HepG2 (cell line): Measurements from ENCODE around the gene CLDN9. TPM values are rescaled to one million over a fixed set of nuclear protein-coding genes. Genes with fewer than 3 reads are reported as not detected.
A peak's percentile ranks its signal among the peaks of the same experiment; 100 is the strongest.

ENCODE experiments used
- GTF3A ChIP-seq: sonication (generic); formaldehyde crosslinking; conservative IDR thresholded peaks from 2 replicates; pipeline ENCODE4 v1.4.0; 2020; ENCODE audit warnings: mild to moderate bottlenecking, missing genetic modification reagents
- MTA3 ChIP-seq: sonication (generic); formaldehyde crosslinking; IDR thresholded peaks from 2 replicates; pipeline ENCODE4 v1.4.0; 2020; ENCODE audit warnings: missing genetic modification reagents
- TEAD2 ChIP-seq: sonication (generic); formaldehyde crosslinking; IDR thresholded peaks from 2 replicates; pipeline ENCODE4 v1.9.0; 2021; ENCODE audit warnings: missing genetic modification reagents
- ZIK1 ChIP-seq: sonication (generic); formaldehyde crosslinking; IDR thresholded peaks from 2 replicates; pipeline ENCODE4 v1.5.0; 2020; ENCODE audit warnings: mild to moderate bottlenecking, low read depth, missing genetic modification reagents, borderline replicate concordance
- ZMYM2 ChIP-seq: sonication (generic); formaldehyde crosslinking; IDR thresholded peaks from 2 replicates; pipeline ENCODE4 v1.8.0; 2022; ENCODE audit warnings: mild to moderate bottlenecking, missing genetic modification reagents
- ZNF670 ChIP-seq: sonication (generic); formaldehyde crosslinking; IDR thresholded peaks from 2 replicates; pipeline ENCODE4 v1.8.0; 2022; ENCODE audit warnings: mild to moderate bottlenecking, missing genetic modification reagents, borderline replicate concordance
- polyA plus RNA-seq, 8 experiments: library from polyadenylated mRNA; depleted of rRNA in 3 of 8; stranded (reverse) in 7 of 8; unstranded in 1 of 8; fragments of >200 nt; fragmentation: Illumina TruSeq in 4 of 8; extraction: Trizol in 4 of 8; gene quantifications; 2 replicates each; pipeline versions ENCODE4 v1.2.1 to v1.2.3, GENCODE V29; 2011 to 2016; ENCODE audit warnings: low read depth in 4 of 8, missing spikeins in 1 of 8, mixed read lengths in 1 of 8; ENCODE audit not compliant: insufficient read depth in 1 of 8
- total RNA-seq, 5 experiments: library from RNA; depleted of rRNA; stranded (reverse); fragments of >200 nt; fragmentation: Illumina TruSeq; extraction: Trizol; gene quantifications; 2 replicates each; pipeline ENCODE4 v1.2.3, GENCODE V29; 2016; ENCODE audit warnings: low read depth in 1 of 5
- TF ChIP-seq, protein P1 (sequence below): sonication (generic); formaldehyde crosslinking; IDR thresholded peaks from 2 replicates; pipeline ENCODE4 v1.4.0; 2020; ENCODE audit warnings: missing genetic modification reagents, borderline replicate concordance
- TF ChIP-seq, protein P2 (sequence below): sonication (generic); formaldehyde crosslinking; IDR thresholded peaks from 2 replicates; pipeline ENCODE4 v1.8.0; 2022; ENCODE audit warnings: mild to moderate bottlenecking, missing genetic modification reagents; ENCODE audit not compliant: insufficient replicate concordance
- TF ChIP-seq, protein P3 (sequence below), 2 experiments: sonication (generic) in 1 of 2; formaldehyde crosslinking in 1 of 2; IDR thresholded peaks; 2 replicates each; pipeline versions ENCODE4 v1.4.0 to v1.6.1; 2016 to 2020; ENCODE audit warnings: borderline replicate concordance in 1 of 2, low read depth in 1 of 2, mild to moderate bottlenecking in 1 of 2, missing genetic modification reagents in 1 of 2
- TF ChIP-seq, protein P4 (sequence below): sonication (generic); formaldehyde crosslinking; IDR thresholded peaks from 2 replicates; pipeline ENCODE4 v1.4.0; 2020; ENCODE audit warnings: missing genetic modification reagents
- TF ChIP-seq, protein P5 (sequence below): sonication (generic); formaldehyde crosslinking; IDR thresholded peaks from 2 replicates; pipeline ENCODE4 v1.4.0; 2020; ENCODE audit warnings: low read depth, mild to moderate bottlenecking, missing genetic modification reagents

Gene CLDN9
- total and polyA plus RNA-seq, 2 of the 13 experiments (the other 11 are each of a cell fraction or from before 2014, with no cell fraction given), result 0.15 to 0.26 TPM

DNA sequence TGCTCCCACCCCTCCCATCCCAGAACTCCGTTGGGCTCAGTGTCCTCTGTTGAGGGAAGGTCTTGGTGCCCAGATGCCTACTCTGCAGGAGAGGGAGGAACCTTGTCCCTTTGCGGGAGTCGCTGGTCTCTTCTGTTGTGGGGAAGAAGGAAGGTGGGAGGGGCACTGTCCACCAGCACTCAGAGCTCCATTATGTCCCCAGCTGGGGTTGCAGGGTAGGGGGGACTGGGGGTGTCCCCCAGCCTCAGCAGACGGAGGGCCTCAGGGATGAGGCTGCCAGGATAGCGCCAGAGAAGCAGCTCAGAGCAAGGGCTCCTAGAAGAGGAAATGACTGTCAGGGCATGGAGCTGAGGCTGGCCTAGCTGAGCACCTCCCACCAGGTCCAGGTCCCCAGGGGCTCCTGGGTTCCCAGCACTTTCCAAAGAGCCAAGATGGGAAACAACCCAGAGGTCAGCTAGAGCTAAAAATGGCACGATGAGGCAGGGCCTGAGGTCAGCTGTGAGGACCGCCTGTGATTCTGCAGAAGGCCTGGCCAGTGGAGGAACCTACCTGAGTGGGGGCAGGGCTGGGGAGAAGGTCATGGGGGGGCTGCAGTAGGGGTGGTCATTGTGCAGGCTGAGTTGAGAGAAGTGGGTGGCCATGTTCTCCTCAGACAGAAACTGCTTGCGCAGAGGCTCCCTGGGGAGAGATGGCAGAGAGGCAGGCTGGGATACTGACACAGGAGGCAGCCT, 10.1 kb downstream of the CLDN9 start (continued):
- TF ChIP-seq, protein P1, sequence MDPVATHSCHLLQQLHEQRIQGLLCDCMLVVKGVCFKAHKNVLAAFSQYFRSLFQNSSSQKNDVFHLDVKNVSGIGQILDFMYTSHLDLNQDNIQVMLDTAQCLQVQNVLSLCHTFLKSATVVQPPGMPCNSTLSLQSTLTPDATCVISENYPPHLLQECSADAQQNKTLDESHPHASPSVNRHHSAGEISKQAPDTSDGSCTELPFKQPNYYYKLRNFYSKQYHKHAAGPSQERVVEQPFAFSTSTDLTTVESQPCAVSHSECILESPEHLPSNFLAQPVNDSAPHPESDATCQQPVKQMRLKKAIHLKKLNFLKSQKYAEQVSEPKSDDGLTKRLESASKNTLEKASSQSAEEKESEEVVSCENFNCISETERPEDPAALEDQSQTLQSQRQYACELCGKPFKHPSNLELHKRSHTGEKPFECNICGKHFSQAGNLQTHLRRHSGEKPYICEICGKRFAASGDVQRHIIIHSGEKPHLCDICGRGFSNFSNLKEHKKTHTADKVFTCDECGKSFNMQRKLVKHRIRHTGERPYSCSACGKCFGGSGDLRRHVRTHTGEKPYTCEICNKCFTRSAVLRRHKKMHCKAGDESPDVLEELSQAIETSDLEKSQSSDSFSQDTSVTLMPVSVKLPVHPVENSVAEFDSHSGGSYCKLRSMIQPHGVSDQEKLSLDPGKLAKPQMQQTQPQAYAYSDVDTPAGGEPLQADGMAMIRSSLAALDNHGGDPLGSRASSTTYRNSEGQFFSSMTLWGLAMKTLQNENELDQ (CRISPR knock-in tag), result no peak
- TF ChIP-seq ZIK1 (no peak), MTA3 (no peak), ZMYM2 (CRISPR knock-in tag) (peak; percentile 20; the same call in 1 of the 2 replicates), ZNF670 (no peak), GTF3A (CRISPR knock-in tag) (no peak), TEAD2 (CRISPR knock-in tag) (no peak)
- TF ChIP-seq, protein P2, sequence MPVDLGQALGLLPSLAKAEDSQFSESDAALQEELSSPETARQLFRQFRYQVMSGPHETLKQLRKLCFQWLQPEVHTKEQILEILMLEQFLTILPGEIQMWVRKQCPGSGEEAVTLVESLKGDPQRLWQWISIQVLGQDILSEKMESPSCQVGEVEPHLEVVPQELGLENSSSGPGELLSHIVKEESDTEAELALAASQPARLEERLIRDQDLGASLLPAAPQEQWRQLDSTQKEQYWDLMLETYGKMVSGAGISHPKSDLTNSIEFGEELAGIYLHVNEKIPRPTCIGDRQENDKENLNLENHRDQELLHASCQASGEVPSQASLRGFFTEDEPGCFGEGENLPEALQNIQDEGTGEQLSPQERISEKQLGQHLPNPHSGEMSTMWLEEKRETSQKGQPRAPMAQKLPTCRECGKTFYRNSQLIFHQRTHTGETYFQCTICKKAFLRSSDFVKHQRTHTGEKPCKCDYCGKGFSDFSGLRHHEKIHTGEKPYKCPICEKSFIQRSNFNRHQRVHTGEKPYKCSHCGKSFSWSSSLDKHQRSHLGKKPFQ, result no peak
- TF ChIP-seq, protein P3, sequence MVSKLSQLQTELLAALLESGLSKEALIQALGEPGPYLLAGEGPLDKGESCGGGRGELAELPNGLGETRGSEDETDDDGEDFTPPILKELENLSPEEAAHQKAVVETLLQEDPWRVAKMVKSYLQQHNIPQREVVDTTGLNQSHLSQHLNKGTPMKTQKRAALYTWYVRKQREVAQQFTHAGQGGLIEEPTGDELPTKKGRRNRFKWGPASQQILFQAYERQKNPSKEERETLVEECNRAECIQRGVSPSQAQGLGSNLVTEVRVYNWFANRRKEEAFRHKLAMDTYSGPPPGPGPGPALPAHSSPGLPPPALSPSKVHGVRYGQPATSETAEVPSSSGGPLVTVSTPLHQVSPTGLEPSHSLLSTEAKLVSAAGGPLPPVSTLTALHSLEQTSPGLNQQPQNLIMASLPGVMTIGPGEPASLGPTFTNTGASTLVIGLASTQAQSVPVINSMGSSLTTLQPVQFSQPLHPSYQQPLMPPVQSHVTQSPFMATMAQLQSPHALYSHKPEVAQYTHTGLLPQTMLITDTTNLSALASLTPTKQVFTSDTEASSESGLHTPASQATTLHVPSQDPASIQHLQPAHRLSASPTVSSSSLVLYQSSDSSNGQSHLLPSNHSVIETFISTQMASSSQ (IDR thresholded peaks at IDR 0.05; ENCODE audit: low read depth), result no peak
- TF ChIP-seq, protein P3 (CRISPR knock-in tag; IDR thresholded peaks at IDR 0.05; ENCODE audit: borderline replicate concordance), result no peak
- TF ChIP-seq, protein P4, sequence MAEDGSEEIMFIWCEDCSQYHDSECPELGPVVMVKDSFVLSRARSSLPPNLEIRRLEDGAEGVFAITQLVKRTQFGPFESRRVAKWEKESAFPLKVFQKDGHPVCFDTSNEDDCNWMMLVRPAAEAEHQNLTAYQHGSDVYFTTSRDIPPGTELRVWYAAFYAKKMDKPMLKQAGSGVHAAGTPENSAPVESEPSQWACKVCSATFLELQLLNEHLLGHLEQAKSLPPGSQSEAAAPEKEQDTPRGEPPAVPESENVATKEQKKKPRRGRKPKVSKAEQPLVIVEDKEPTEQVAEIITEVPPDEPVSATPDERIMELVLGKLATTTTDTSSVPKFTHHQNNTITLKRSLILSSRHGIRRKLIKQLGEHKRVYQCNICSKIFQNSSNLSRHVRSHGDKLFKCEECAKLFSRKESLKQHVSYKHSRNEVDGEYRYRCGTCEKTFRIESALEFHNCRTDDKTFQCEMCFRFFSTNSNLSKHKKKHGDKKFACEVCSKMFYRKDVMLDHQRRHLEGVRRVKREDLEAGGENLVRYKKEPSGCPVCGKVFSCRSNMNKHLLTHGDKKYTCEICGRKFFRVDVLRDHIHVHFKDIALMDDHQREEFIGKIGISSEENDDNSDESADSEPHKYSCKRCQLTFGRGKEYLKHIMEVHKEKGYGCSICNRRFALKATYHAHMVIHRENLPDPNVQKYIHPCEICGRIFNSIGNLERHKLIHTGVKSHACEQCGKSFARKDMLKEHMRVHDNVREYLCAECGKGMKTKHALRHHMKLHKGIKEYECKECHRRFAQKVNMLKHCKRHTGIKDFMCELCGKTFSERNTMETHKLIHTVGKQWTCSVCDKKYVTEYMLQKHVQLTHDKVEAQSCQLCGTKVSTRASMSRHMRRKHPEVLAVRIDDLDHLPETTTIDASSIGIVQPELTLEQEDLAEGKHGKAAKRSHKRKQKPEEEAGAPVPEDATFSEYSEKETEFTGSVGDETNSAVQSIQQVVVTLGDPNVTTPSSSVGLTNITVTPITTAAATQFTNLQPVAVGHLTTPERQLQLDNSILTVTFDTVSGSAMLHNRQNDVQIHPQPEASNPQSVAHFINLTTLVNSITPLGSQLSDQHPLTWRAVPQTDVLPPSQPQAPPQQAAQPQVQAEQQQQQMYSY (CRISPR knock-in tag), result no peak
- TF ChIP-seq, protein P5, sequence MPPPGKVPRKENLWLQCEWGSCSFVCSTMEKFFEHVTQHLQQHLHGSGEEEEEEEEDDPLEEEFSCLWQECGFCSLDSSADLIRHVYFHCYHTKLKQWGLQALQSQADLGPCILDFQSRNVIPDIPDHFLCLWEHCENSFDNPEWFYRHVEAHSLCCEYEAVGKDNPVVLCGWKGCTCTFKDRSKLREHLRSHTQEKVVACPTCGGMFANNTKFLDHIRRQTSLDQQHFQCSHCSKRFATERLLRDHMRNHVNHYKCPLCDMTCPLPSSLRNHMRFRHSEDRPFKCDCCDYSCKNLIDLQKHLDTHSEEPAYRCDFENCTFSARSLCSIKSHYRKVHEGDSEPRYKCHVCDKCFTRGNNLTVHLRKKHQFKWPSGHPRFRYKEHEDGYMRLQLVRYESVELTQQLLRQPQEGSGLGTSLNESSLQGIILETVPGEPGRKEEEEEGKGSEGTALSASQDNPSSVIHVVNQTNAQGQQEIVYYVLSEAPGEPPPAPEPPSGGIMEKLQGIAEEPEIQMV (CRISPR knock-in tag), result 0 out of 2 replicates have a peak, but pooled peaks have one; percentile 38
